NT2/D1 (cell line): ENCODE measurements around the gene SULT1B1.

Experiments used
- YY1 ChIP-seq: IDR thresholded peaks from 2 replicates; pipeline ENCODE4 v1.6.1; 2011; ENCODE audit not compliant: insufficient read length, insufficient read depth
- ZNF274 ChIP-seq: IDR thresholded peaks from 2 replicates; pipeline ENCODE4 v1.6.1; 2011; ENCODE audit warnings: mild to moderate bottlenecking, low read depth, low read length

DNA sequence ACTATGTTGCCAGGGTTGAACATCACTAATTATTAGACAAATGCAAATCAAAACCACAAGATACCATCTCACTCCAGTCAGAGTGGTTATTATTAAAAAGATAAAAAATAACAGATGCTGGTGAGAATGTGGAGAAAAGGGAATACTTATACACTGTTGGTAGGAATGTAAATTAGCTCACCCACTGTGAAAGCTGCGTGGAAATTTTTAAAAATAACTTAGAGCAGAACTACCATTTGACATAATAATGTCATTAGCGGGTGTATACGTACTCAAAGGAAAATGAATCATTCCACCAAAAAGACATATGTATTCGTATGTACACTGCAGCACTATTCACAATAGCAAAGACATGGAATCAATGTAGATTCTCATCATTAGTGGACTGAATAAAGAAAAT lies 58.7 kb downstream of the SULT1B1 start:
- TF ChIP-seq ZNF274 (no peak), YY1 (no peak)
